Measurements from ENCODE around the gene SSB. TPM values are rescaled to one million over a fixed set of nuclear protein-coding genes. Genes with fewer than 3 reads are reported as not detected.

Gene SSB
- polyA plus RNA-seq, 1 donor from 2014 or later, result 214 TPM

DNA sequence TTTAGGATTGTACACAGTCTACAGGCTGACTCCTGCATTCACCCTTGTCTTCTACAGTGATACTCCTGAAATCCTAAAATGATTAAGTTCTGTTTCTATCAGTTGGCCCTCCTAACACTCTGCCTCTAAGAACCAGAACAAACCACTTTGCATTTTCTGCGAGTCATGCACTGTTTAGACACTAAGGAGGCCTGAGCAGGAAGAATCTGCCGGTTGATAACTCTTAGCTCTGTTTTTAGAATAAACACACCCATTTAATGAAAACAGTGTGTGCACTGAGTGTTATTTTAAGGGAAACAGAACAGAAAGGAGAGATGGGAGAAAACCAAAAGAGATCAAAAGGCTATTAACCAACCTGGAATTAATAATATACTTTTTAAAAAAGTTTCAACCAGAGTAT lies 22.9 kb upstream of the SSB start:
- H3K9me3 ChIP-seq (ENCODE audit: low read length), result no peaks in the 10 kb centered on the region
- H3K9ac ChIP-seq (ENCODE audit: low read length), result no peak overlapping the region
- no peak overlapping the region for H3K4me2 ChIP-seq (ENCODE audit: low read length)
- H3K9me2 ChIP-seq (ENCODE audit: insufficient read depth, low read length), result no peaks in the 10 kb centered on the region
- H3K36me3 ChIP-seq (ENCODE audit: insufficient read depth, low read length), result no peaks in the 10 kb centered on the region
- no peaks in the 10 kb centered on the region for H3F3A ChIP-seq (ENCODE audit: insufficient read depth, low read length, poor library complexity, severe bottlenecking)
- H3K27me3 ChIP-seq (ENCODE audit: insufficient read depth, low read depth, low read length), result no peaks in the 10 kb centered on the region
- H3K79me2 ChIP-seq (replicated peaks; ENCODE audit: insufficient read depth, low read length), result no peaks in the 10 kb centered on the region
- no peaks in the 10 kb centered on the region for H4K20me1 ChIP-seq (ENCODE audit: insufficient read depth)
- TF ChIP-seq EZH2 (IDR thresholded peaks at IDR 0.05; ENCODE audit: borderline replicate concordance, insufficient read depth, low read length, poor library complexity, severe bottlenecking) (no peak), RAD21 (conservative IDR thresholded peaks at IDR 0.05) (no peak), TAF1 (IDR thresholded peaks at IDR 0.05; ENCODE audit: low read depth) (no peak), MXI1 (conservative IDR thresholded peaks at IDR 0.05; ENCODE audit: poor library complexity, severe bottlenecking) (no peak), POLR2AphosphoS5 (IDR thresholded peaks at IDR 0.05) (no peak), EP300 (conservative IDR thresholded peaks at IDR 0.05; ENCODE audit: poor library complexity, severe bottlenecking) (no peak), SMC3 (conservative IDR thresholded peaks at IDR 0.05; ENCODE audit: poor library complexity) (no peak)
- TF ChIP-seq, protein P1, sequence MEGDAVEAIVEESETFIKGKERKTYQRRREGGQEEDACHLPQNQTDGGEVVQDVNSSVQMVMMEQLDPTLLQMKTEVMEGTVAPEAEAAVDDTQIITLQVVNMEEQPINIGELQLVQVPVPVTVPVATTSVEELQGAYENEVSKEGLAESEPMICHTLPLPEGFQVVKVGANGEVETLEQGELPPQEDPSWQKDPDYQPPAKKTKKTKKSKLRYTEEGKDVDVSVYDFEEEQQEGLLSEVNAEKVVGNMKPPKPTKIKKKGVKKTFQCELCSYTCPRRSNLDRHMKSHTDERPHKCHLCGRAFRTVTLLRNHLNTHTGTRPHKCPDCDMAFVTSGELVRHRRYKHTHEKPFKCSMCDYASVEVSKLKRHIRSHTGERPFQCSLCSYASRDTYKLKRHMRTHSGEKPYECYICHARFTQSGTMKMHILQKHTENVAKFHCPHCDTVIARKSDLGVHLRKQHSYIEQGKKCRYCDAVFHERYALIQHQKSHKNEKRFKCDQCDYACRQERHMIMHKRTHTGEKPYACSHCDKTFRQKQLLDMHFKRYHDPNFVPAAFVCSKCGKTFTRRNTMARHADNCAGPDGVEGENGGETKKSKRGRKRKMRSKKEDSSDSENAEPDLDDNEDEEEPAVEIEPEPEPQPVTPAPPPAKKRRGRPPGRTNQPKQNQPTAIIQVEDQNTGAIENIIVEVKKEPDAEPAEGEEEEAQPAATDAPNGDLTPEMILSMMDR (IDR thresholded peaks at IDR 0.05; ENCODE audit: poor library complexity, severe bottlenecking), result no peak
- TF ChIP-seq, protein P2, sequence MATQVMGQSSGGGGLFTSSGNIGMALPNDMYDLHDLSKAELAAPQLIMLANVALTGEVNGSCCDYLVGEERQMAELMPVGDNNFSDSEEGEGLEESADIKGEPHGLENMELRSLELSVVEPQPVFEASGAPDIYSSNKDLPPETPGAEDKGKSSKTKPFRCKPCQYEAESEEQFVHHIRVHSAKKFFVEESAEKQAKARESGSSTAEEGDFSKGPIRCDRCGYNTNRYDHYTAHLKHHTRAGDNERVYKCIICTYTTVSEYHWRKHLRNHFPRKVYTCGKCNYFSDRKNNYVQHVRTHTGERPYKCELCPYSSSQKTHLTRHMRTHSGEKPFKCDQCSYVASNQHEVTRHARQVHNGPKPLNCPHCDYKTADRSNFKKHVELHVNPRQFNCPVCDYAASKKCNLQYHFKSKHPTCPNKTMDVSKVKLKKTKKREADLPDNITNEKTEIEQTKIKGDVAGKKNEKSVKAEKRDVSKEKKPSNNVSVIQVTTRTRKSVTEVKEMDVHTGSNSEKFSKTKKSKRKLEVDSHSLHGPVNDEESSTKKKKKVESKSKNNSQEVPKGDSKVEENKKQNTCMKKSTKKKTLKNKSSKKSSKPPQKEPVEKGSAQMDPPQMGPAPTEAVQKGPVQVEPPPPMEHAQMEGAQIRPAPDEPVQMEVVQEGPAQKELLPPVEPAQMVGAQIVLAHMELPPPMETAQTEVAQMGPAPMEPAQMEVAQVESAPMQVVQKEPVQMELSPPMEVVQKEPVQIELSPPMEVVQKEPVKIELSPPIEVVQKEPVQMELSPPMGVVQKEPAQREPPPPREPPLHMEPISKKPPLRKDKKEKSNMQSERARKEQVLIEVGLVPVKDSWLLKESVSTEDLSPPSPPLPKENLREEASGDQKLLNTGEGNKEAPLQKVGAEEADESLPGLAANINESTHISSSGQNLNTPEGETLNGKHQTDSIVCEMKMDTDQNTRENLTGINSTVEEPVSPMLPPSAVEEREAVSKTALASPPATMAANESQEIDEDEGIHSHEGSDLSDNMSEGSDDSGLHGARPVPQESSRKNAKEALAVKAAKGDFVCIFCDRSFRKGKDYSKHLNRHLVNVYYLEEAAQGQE (IDR thresholded peaks at IDR 0.05; ENCODE audit: borderline replicate concordance), result no peak
- H3K4me3 ChIP-seq (ENCODE audit: low read length), result no peak overlapping the region
- H2AFZ ChIP-seq (ENCODE audit: low read depth, low read length), result no peak overlapping the region
- H3K27ac ChIP-seq (ENCODE audit: low read length), result no peak overlapping the region

DNA sequence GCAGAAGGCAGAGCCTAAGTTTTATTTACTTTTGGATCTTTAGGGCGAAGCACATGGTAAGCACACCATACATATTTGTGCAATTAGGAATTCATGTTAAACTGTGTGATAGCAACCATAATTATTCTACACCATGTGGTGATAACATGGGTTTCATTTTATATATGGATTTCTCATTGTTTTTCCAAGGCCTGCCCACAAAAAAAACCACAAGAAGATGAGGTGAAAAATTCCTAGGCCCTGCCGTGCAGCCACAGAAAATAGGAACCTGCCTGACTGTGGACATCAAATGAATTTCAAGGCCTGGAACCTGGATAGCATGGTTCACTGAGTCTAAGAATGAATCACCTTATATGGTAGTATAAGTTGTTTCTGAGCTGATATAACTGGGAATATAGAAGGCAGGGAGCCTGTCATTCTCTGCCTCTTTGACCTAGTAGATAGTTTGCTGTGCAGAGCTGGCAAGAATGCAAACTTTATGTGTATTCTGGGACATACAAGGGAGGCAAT lies 22.4 kb upstream of the SSB start:
- H3K9ac ChIP-seq (ENCODE audit: low read length), result no peak overlapping the region
- no peak overlapping the region for H2AFZ ChIP-seq (ENCODE audit: low read depth, low read length)
- no peaks in the 10 kb centered on the region for H4K20me1 ChIP-seq (ENCODE audit: insufficient read depth)

More for the DNA sequence above, 22.4 kb upstream of the SSB start:
- Histone ChIP-seq H3F3A (ENCODE audit: insufficient read depth, low read length, poor library complexity, severe bottlenecking) (no peaks in the 10 kb centered on the region), H3K36me3 (ENCODE audit: insufficient read depth, low read length) (no peaks in the 10 kb centered on the region), H3K27ac (ENCODE audit: low read length) (no peak overlapping the region), H3K9me3 (ENCODE audit: low read length) (no peaks in the 10 kb centered on the region), H3K4me2 (ENCODE audit: low read length) (no peak overlapping the region), H3K27me3 (ENCODE audit: insufficient read depth, low read depth, low read length) (no peaks in the 10 kb centered on the region), H3K9me2 (ENCODE audit: insufficient read depth, low read length) (no peaks in the 10 kb centered on the region), H3K4me3 (ENCODE audit: low read length) (no peak overlapping the region), H3K79me2 (replicated peaks; ENCODE audit: insufficient read depth, low read length) (no peaks in the 10 kb centered on the region)
- TF ChIP-seq SMC3 (conservative IDR thresholded peaks at IDR 0.05; ENCODE audit: poor library complexity) (no peak), MXI1 (conservative IDR thresholded peaks at IDR 0.05; ENCODE audit: poor library complexity, severe bottlenecking) (no peak), EP300 (conservative IDR thresholded peaks at IDR 0.05; ENCODE audit: poor library complexity, severe bottlenecking) (no peak), EZH2 (IDR thresholded peaks at IDR 0.05; ENCODE audit: borderline replicate concordance, insufficient read depth, low read length, poor library complexity, severe bottlenecking) (no peak)
- TF ChIP-seq, protein P2 (IDR thresholded peaks at IDR 0.05; ENCODE audit: borderline replicate concordance), result no peak
- TF ChIP-seq, protein P1 (IDR thresholded peaks at IDR 0.05; ENCODE audit: poor library complexity, severe bottlenecking), result no peak

Data from neural cell (in vitro differentiated cells).